Measurements from ENCODE around the gene RAB3C. TPM values are rescaled to one million over a fixed set of nuclear protein-coding genes. Genes with fewer than 3 reads are reported as not detected.
A peak's percentile ranks its signal among the peaks of the same experiment; 100 is the strongest.

Gene RAB3C
- total RNA-seq, 1 donor from 2014 or later, result 4.6 TPM

GRCh38 chr5:58724992-58725391 is 142.1 kb downstream of the RAB3C start:
- no peak for DNase-seq (ENCODE audit: low spot score)

DNA sequence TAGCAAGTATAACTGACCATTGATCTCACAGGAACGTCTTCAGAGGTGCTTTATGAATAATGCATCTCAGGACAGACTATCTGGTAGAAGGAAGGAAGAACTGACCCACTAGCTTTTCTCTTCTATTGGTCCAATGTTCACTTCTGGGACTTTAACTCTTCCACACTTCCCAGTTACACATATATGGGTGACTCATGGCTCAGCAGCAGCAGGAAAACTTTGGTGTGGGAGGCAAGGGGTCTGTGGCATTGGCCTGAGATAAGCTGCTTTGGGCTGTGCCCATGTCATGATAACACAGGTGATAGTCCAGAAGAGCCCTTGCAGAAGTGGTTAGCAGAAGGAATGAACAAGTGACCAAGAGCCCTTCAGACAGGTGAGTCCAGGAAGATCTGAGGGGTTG is 148.8 kb downstream of the RAB3C start:
- no peak for DNase-seq (ENCODE audit: low spot score)

- DNase-seq (ENCODE audit: low spot score), result no peak
Measured at GRCh38 chr5:58735637-58736036, 152.8 kb downstream of the RAB3C start.

DNA sequence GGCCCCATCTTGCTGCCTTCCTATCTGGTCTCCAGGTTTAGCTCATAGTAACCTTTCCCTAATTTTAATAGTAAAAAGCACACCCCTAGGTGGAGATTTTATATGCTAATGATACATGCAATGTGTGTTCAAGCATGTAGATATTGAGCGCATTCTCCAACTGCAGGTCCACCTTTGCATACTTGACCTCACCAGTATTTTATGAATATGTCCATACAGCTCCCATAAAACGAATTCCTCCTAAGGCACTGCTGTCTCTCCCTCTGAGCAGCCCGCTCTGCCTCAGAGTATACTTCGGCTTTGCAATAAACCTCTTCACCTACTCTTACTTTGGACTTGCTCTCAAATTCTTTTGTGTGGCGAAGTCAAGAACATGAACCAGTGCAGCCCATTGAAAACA is 153.3 kb downstream of the RAB3C start:
- no peak for DNase-seq (ENCODE audit: low spot score)

- no peak for DNase-seq (ENCODE audit: low spot score)
Measured at GRCh38 chr5:58737671-58738070, 154.8 kb downstream of the RAB3C start.

GRCh38 chr5:58738336-58738735 is 155.5 kb downstream of the RAB3C start:
- no peak for DNase-seq (ENCODE audit: low spot score)

DNA sequence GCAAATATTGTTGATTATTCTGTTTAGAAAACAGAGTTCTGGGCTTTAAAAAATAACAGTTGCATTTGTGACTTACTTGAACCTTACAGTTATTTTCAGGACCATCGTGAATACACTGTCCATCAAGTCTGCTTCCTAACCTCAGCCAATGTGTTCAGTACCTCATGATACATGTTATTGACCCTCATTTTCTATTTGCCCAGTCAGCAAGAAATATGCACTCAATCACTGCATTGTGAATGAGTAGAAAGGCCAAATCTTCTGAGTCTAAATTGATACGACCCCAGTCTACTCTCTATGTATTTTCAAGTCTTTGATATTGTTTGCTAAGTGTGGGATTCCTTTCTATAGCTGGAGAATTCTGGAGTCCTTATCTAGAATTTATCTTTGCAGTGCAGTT is 156.2 kb downstream of the RAB3C start:
- DNase-seq (ENCODE audit: low spot score), result no peak

- DNase-seq (ENCODE audit: low spot score), result no peak
Measured at GRCh38 chr5:58740956-58741355, 158.1 kb downstream of the RAB3C start.

- no peak for DNase-seq (ENCODE audit: low spot score)
Measured at GRCh38 chr5:58745350-58745749, 162.5 kb downstream of the RAB3C start.

GRCh38 chr5:58746321-58746720 is 163.4 kb downstream of the RAB3C start:
- no peak for DNase-seq (ENCODE audit: low spot score)

DNA sequence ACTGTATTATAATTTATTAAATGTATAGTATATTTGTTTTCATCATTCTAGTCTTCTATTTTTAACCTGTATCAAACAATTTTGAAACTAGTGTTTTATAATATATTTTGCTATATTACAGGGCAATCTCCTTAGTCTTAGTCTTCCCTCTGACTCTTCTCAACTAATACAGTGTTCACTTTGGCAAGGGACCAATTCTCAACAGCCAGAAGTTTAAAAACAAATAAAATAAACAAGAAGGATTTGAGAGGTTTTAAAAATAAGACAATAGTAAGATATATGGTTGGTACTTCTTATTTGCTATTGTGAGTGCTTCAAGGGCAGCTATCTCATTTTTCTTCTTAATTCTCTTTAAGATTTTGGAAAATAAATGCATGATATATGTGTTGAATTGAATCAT is 167.2 kb downstream of the RAB3C start:
- no peak for DNase-seq (ENCODE audit: low spot score)

DNA sequence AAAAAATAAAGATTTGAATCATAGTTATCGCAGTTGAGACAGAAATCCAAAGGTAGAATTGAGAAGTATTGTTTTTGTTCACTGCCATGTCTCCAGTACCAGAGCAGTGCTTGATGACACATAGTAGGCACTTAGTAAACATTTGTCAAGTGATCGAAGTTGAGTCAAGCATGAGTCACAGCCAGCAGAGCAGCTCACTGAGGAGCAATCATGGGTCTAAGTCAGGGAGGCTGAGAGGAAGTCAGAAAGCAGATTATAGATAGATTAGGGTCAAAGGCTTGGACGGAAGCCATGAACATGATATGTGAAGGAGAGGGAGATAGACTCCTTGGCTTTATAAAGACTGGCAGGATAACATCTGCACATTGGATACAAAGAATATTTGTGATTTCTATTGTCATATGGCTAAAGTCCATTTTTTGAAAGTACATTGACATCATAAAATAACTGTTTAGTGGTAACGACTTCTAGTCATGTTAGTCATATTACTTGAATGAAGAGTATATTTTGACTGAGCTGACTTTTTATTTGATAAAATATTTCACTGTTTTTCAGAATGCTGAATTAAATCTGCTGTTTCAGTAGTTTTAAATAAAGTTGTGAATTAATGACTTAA is 168.5 kb downstream of the RAB3C start:
- DNase-seq (ENCODE audit: low spot score), result peak; percentile 63

GRCh38 chr5:58752104-58752503 is 169.2 kb downstream of the RAB3C start:
- no peak for DNase-seq (ENCODE audit: low spot score)

- DNase-seq (ENCODE audit: low spot score), result peak; percentile 35
Measured at GRCh38 chr5:58753446-58753845, 170.6 kb downstream of the RAB3C start.

DNA sequence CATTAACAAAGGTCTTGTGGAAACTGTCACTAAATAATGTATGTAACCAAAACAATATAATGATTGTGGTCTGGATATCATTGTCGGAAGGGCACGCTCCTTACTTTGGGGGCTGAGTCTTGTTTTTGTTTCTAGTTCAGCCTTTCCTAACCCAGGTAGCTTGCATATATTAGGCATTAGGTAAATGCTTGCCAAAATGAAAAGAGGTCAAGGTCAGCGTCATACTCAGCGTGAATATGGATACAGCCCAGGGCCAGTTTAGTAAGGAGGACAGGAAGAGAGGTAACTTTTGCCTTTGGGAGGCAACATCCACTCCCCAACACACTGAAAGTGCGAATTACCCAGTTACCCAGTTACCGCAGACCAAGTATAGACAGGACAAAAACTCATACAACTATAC is 171.4 kb downstream of the RAB3C start:
- no peak for DNase-seq (ENCODE audit: low spot score)

GRCh38 chr5:58755397-58755796 is 172.5 kb downstream of the RAB3C start:
- DNase-seq (ENCODE audit: low spot score), result no peak

- no peak for DNase-seq (ENCODE audit: low spot score)
Measured at GRCh38 chr5:58759745-58760144, 176.9 kb downstream of the RAB3C start.

DNA sequence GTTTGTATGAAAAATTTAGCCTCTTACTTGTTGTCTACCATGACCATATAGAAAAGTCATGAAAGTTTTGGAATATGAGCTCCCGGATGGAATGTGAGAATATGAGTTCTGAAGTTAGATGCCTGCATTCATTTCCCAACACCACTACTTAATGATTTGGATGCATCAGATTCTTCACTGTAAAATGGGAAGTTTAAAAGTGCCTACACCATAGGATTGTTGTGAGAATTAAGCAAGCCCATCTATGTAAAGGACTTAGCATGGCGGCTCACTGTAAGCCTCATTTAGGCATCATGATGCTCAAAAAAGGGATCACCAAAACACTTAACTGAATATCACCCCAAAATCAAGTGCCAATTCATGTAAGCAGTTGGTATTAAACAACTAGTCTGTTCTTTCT is 177.3 kb downstream of the RAB3C start:
- no peak for DNase-seq (ENCODE audit: low spot score)

DNA sequence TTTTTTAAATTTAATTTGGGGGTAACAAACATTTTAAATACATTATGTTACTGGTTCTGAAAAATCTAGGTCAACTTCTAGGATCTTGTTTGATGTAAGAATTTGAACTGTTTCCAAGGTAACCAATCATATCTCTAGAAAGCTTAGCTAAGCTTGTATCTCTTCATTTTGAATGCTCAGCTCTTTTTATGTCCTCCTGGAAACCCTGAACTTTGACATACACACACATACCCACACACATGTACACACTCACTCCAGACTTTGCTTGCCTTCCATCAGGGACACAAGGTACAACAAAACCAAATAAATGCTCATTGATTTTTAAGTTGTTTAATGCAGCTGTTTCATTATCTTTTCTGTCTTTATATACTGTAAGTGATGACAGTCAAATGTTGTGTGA is 178.5 kb downstream of the RAB3C start:
- DNase-seq (ENCODE audit: low spot score), result peak; percentile 70

DNA sequence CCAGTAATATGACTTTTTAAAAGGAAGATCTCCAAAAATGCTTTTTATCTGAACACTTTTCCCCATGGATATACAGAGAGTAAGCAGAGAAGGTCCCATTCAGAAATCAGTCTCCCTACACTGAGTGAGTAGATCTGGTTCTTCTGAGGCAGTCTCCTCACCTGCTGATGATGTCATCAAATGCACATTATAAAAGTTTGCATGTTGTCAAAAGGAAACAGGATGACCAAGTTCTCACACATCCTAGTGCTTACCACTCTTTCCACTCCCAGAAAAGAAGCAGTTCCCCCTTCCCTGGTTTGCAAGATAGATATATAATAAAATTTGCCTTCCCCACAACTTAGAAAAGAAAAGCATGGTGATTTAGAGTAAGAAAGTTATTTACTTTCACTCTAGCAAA is 180.5 kb downstream of the RAB3C start:
- no peak for DNase-seq (ENCODE audit: low spot score)

- no peak for DNase-seq (ENCODE audit: low spot score)
Measured at GRCh38 chr5:58764199-58764598, 181.3 kb downstream of the RAB3C start.

DNA sequence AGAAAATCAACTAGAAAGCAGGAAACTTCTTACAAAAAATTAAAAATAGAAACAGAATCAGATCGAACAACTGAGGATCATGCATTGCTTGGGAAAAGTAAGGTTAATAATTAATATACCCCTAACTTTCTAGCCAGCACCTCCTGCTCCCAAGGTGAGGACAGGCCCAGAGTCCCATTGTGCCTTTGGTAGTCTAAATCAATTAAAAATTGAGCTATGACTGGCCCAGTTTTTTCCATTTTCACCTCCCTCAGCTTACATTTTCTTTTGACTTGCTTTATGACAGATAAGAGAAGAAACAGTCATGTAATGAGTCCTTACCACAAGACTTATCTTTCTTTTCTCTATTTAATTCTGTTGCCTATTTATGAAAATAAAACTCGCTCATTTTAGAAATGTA is 182.2 kb downstream of the RAB3C start:
- no peak for DNase-seq (ENCODE audit: low spot score)

DNA sequence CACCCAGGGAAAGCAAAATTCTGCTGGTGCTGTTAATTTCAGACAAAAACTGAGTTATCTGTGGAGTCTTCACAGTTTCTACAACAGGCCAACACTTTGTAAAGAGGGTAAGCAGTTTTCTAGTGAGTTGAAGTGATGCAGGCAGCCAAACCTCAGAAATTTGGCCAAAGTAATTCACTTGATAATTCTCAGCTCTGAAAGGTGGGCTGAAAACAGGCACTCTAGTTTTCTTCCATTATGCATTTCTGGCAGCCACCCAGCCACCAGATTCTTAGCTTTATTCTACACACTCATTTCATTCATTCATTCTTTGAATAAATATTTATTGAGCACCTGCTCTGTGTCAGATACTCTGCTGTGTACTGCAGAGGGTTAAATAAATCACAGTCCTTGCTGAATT is 184.2 kb downstream of the RAB3C start:
- no peak for DNase-seq (ENCODE audit: low spot score)

DNA sequence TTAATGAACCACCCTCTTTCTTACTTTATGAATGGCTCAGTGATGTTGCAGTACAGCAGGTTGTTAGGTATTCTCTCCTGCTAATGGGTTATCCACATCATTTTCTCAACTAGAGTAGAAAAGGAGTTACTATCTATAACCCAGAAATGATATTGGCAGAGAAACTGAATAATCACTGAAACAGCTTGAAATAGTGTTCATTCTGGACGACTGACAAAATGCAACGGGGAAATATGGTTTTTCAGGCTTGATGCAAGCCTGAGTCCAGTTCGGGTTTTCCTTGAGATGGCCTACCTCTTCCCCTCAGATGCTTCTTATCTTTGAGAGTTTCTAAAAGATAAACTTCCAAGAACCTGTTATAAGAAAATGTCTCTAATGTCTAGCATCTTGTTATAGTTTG is 187.3 kb downstream of the RAB3C start:
- no peak for DNase-seq (ENCODE audit: low spot score)
